Sigmoid colon (tissue), 7 donors: ENCODE data around the gene STK11. TPM values are rescaled to one million over a fixed set of nuclear protein-coding genes. Genes with fewer than 3 reads are reported as not detected.

ENCODE experiments used
- DNase-seq: peaks from one replicate; pipeline ENCODE4 v3.0.0-alpha.2; 2019
- H3K27ac ChIP-seq, 4 donors: fragments of 200-600 bp; sonication (generic); one replicate each; pipeline ENCODE4 v1.5.1; 2016 to 2019; ENCODE audit warnings: mild to moderate bottlenecking in 1 of 4
- H3K27me3 ChIP-seq, 3 donors: fragments of 200-600 bp; sonication (generic); one replicate each; pipeline ENCODE4 v1.5.1; 2019; ENCODE audit warnings: mild to moderate bottlenecking in 1 of 3
- H3K36me3 ChIP-seq, 4 donors: fragments of 200-600 bp; sonication (generic); one replicate each; pipeline ENCODE4 v1.5.1; 2016 to 2019
- H3K4me1 ChIP-seq, 4 donors: fragments of 200-600 bp; sonication (generic); one replicate each; pipeline ENCODE4 v1.5.1; 2017 to 2019
- H3K4me3 ChIP-seq, 4 donors: fragments of 200-600 bp; sonication (generic); one replicate each; pipeline ENCODE4 v1.5.1; 2017 to 2019; ENCODE audit warnings: mild to moderate bottlenecking in 2 of 4, moderate library complexity in 1 of 4
- H3K9me3 ChIP-seq, 4 donors: fragments of 200-600 bp in 3 of 4; sonication (generic) in 3 of 4; one replicate each; pipeline versions ENCODE4 v1.5.1 to v1.6.1; 2013 to 2019
- EP300 ChIP-seq, 4 donors: sonication (generic); formaldehyde crosslinking; IDR thresholded peaks; one replicate each; pipeline ENCODE4 v1.6.1; 2017; ENCODE audit warnings: antibody characterized with exemption in 4 of 4
- POLR2A ChIP-seq, 2 donors: fragments of 450-650 bp; IDR thresholded peaks; one replicate each; pipeline ENCODE4 v1.6.1; 2016; ENCODE audit warnings: antibody characterized with exemption in 2 of 2, mild to moderate bottlenecking in 2 of 2, moderate library complexity in 2 of 2
- POLR2AphosphoS5 ChIP-seq, 4 donors: sonication (generic); formaldehyde crosslinking; IDR thresholded peaks; one replicate each; pipeline ENCODE4 v1.6.1; 2017; ENCODE audit warnings: antibody characterized with exemption in 4 of 4
- WGBS, 2 donors: extraction: QIAGEN DNeasy Blood & Tissue Kit; methylation state at CpG; one replicate each; pipeline ENCODE4 v1.1.7; 2013; 5-methylcytosine and 5-hydroxymethylcytosine counted together
- intact Hi-C: fragments of 100-400 bp; cut with DNase I; formaldehyde crosslinking; loops from one replicate; pipeline ENCODE4 v1.15.1; 2023
- polyA plus RNA-seq, 3 donors: library from polyadenylated mRNA; stranded (reverse); fragments of 200-250 nt; gene quantifications; one replicate each; pipeline ENCODE4 v1.2.3, GENCODE V29; 2013
- total RNA-seq, 4 donors: library from RNA; depleted of rRNA; stranded (reverse); fragments of >200 nt; gene quantifications; one replicate each; pipeline ENCODE4 v1.1.0, GENCODE V29; 2016
- TF ChIP-seq, protein P1 (sequence below), 4 experiments: fragments of 450-650 bp in 3 of 4; fragments of 200-600 bp in 1 of 4; IDR thresholded peaks; one replicate each; pipeline ENCODE4 v1.5.1; 2016 to 2019; ENCODE audit warnings: antibody characterized with exemption in 4 of 4, mild to moderate bottlenecking in 3 of 4, moderate library complexity in 2 of 4
- donor health status: healthy with polysubstance abuse.
- donor health status: Bipolar disorder and iron deficiency.
- donor health status: healthy.

STK11 gene
- total and polyA plus RNA-seq, 7 donors, result 31.2 to 86.5 (median 41.8) TPM

DNA sequence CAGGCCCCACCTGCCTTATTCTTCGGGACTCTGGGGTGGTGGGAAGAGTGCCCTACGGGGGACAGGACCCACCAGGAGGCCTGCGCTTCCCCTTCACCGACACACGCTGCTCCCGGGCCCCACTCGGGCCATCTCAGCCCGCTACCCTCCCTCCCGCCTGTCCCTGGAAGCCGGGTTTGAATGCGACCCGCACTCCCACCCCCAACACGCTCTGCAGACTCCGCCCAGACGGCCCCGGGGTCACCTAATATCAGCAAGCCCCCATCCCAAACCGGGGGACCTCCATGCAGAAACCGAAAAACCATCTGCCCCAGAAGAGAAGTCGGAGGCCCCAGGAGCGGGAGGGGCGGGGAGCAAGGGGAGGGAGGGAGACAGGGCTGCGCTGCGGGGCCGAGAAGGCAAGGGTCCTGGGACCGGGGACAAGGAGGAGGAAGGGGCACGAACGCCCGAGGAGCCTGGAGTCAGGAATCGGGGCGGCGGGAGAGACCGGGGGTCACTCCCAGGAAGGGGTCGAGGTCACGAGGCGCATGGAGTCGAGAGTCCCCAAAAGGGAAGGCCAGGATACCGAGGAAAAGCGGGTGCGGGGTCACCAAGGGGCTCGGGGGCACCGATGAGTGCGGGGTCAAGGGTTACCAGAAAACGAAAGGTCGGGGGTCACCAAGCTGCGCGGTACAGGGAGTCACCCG, 32.3 kb upstream of the STK11 start:
- DNase-seq, result peak; percentile 73
- Histone ChIP-seq H3K36me3 (no peaks in the 10 kb centered on the region), H3K4me1 (peaks cover 0 to 58% (median 49%) of the 10 kb centered on the region in 4 donors)

DNA sequence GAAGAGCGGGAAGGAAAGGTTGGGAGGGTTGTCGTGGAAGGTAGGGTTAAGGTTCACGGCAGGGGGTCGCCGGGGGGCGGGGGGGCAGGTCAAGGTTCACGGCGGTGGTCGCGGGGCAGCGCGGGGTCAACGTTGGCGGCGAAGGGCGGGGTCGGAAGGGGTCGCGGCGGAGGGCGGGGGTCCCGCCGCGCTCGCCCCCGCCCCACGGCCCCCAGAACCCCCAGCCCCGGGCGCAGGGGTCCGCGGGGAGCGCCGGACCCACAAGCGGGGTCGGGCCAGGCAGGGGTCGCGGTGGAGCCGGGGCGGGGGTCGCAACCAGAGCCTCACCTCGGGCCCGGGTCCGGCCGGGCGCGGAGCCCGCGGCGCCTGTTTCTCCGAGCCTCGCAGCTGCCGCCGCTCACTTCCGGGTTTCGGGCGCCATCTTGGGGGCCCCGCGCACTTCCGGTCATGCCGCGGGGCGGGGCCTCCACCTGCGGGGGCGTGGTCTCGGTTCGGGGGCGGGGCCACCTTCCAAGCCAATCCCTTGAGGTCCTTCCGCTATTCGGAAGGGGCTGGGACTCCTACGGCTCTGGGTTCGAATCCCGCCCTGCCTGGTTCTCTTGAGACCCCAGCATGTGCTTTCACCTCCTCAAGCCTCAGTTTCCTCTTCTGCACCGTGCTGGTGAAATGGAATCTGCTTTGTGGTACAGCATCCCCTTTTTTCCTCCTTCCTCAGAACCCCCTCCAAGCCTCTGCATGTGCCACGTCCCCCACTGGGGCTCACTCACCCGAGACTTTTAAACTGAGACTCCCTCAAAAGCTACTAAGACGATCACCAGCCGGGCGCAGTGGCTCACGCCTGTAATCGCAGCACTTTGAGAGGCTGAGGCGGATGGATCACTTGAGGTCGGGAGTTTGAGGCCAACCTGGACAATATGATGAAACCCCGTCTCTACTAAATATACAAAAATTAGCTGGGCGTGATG, 31.5 kb upstream of the STK11 start, which contains the start of gene SBNO2:
TSS of gene SBNO2 (minus strand) at position 424 of the 965 bp plus-strand sequence. CDS start 19,992 bp downstream, outside the sequence.
- H3K36me3 ChIP-seq, result no peaks in the 10 kb centered on the region
- WGBS, 2 donors, result 11 to 13% methylated on average over 84 of the region's 84 CpGs
- intact Hi-C loops, result loop anchor here (2.0 to 10.0 kb wide), 4 partner anchors 42 to 249 kb away; partner anchors contain the start of genes ARID3A and ATP5F1D
- peak within 1 kb of the TSS; percentile 49 to 97 (median 87) for H3K4me3 ChIP-seq
- H3K27me3 ChIP-seq, result no peaks in the 10 kb centered on the region
- DNase-seq, result peak; percentile 96
- no peaks in the 10 kb centered on the region for H3K9me3 ChIP-seq
- H3K27ac ChIP-seq, result peak within 1 kb of the TSS; percentile 82 to 99 (median 96)
- peak; percentile 72 to 85 (median 84) for TF ChIP-seq POLR2AphosphoS5 (IDR thresholded peaks at IDR 0.05)
- peak; percentile 20 to 28 for TF ChIP-seq POLR2A (IDR thresholded peaks at IDR 0.05)
- TF ChIP-seq EP300 (IDR thresholded peaks at IDR 0.05), result no peak
- peaks cover 0 to 50% (median 40%) of the 10 kb centered on the region in 4 donors for H3K4me1 ChIP-seq

More for the DNA sequence above, 32.3 kb upstream of the STK11 start:
- no peaks in the 10 kb centered on the region for H3K27me3 ChIP-seq
- intact Hi-C loops, result loop anchor here (2.0 to 10.0 kb wide), 4 partner anchors 41 to 249 kb away; partner anchors contain the start of genes ARID3A and ATP5F1D
- 1 to 5% methylated on average over 47 of the region's 47 CpGs for WGBS, 2 donors
- peak overlapping the region; percentile 82 to 99 (median 96) for H3K27ac ChIP-seq
- peak overlapping the region; percentile 49 to 97 (median 87) for H3K4me3 ChIP-seq
- TF ChIP-seq, protein P1, sequence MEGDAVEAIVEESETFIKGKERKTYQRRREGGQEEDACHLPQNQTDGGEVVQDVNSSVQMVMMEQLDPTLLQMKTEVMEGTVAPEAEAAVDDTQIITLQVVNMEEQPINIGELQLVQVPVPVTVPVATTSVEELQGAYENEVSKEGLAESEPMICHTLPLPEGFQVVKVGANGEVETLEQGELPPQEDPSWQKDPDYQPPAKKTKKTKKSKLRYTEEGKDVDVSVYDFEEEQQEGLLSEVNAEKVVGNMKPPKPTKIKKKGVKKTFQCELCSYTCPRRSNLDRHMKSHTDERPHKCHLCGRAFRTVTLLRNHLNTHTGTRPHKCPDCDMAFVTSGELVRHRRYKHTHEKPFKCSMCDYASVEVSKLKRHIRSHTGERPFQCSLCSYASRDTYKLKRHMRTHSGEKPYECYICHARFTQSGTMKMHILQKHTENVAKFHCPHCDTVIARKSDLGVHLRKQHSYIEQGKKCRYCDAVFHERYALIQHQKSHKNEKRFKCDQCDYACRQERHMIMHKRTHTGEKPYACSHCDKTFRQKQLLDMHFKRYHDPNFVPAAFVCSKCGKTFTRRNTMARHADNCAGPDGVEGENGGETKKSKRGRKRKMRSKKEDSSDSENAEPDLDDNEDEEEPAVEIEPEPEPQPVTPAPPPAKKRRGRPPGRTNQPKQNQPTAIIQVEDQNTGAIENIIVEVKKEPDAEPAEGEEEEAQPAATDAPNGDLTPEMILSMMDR (IDR thresholded peaks at IDR 0.05), result no peak
- TF ChIP-seq POLR2AphosphoS5 (IDR thresholded peaks at IDR 0.05), result no peak
- TF ChIP-seq EP300 (IDR thresholded peaks at IDR 0.05), result no peak
- TF ChIP-seq POLR2A (IDR thresholded peaks at IDR 0.05), result no peak
- no peaks in the 10 kb centered on the region for H3K9me3 ChIP-seq

DNA sequence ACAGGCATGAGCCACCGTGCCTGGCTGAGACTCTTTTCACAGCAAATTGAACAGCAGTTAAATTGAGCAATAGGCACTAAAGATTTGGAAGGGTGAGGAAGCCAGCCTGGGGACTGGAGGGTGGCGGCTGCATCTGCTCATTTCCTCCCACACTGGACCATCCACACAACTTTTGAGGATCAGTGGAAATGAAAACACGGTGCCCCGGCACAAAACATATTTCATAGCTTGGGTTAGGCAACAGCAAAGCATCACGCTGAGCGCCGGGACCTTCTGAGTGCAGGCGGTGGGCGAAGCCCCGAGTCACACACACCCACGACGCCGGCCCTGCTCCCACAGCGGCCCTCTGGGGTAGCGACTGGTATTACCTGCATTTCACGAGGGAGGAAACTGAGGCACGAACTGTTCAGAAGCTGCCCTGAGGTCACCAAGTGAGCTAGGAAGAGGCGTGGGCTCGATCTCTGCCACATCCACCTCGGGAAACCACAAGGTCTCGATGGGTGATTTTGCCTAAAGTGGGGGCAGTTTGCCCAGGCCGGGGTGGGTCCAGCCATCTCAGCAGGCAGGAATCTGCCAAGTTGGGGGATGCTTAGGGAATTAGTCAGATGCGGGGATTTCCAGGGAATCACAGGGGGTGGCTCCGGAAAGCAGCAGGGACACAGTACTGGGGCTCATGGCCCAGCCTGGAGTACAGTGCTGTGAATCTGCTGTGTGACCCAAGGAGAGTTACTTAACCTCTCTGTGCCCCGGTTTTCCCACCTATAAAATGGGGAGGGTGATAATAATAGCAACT, 28.1 kb upstream of the STK11 start:
- H3K27ac ChIP-seq, result peak overlapping the region in 3 of 4 donors; percentile 32 to 48 (median 42)
- intact Hi-C loops, result loop anchor here (10.0 kb wide), 1 partner anchor 253 kb away; the partner anchor contains the start of gene ARID3A
- WGBS, 2 donors, result 70 to 71% methylated on average over 25 of the region's 25 CpGs

GRCh38 chr19:1181606-1182005, 24.0 kb upstream of the STK11 start:
- no peaks in the 10 kb centered on the region for H3K36me3 ChIP-seq
- intact Hi-C loops, result no loop called here
- WGBS, 2 donors, result 15 to 71% methylated on average over 11 of the region's 11 CpGs
- TF ChIP-seq EP300 (IDR thresholded peaks at IDR 0.05), result no peak
- no peak for TF ChIP-seq POLR2A (IDR thresholded peaks at IDR 0.05)
- TF ChIP-seq, protein P1 (IDR thresholded peaks at IDR 0.05), result no peak
- TF ChIP-seq POLR2AphosphoS5 (IDR thresholded peaks at IDR 0.05), result no peak
- H3K4me1 ChIP-seq, result peaks cover 0 to 7% (median 5%) of the 10 kb centered on the region in 4 donors
- no peak for DNase-seq
- H3K4me3 ChIP-seq, result no peak overlapping the region
- H3K27me3 ChIP-seq, result peaks cover 0 to 6% (median 0%) of the 10 kb centered on the region in 3 donors
- no peaks in the 10 kb centered on the region for H3K9me3 ChIP-seq
- H3K27ac ChIP-seq, result no peak overlapping the region

More for the DNA sequence above, 28.1 kb upstream of the STK11 start:
- DNase-seq, result peak; percentile 81
- H3K4me1 ChIP-seq, result peaks cover 0 to 22% (median 15%) of the 10 kb centered on the region in 4 donors
- peaks cover 0 to 6% (median 0%) of the 10 kb centered on the region in 3 donors for H3K27me3 ChIP-seq
- no peak overlapping the region for H3K4me3 ChIP-seq
- TF ChIP-seq POLR2A (IDR thresholded peaks at IDR 0.05) (no peak), EP300 (IDR thresholded peaks at IDR 0.05) (no peak), POLR2AphosphoS5 (IDR thresholded peaks at IDR 0.05) (peak in 1 of 4 donors; percentile 4)
- TF ChIP-seq, protein P1 (IDR thresholded peaks at IDR 0.05), result no peak
- H3K9me3 ChIP-seq, result no peaks in the 10 kb centered on the region
- no peaks in the 10 kb centered on the region for H3K36me3 ChIP-seq
